Right atrium auricular region (tissue), 2 donors: ENCODE data around the gene SPRR2D. TPM values are rescaled to one million over a fixed set of nuclear protein-coding genes. Genes with fewer than 3 reads are reported as not detected.
"Not testable (repeated sequence)": the region's sequence is repeated elsewhere in the genome, so short reads cannot be mapped to it uniquely, and the experiment has no call there.

Experiments used
- DNase-seq: peaks from one replicate; pipeline ENCODE4 v3.0.0-alpha.2; 2019; ENCODE audit warnings: low spot score
- H3K27ac ChIP-seq, 2 donors: fragments of 200-600 bp; sonication (generic); 1 replicate in 1 of 2; 2 replicates in 1 of 2; pipeline ENCODE4 v1.5.1; 2016 to 2019
- H3K27me3 ChIP-seq, 2 donors: fragments of 200-600 bp; sonication (generic); one replicate each; pipeline versions ENCODE4 v1.5.1 to v1.6.0; 2017 to 2019
- H3K36me3 ChIP-seq: fragments of 200-600 bp; sonication (generic); one replicate; pipeline ENCODE4 v1.5.1; 2016
- H3K4me1 ChIP-seq, 2 donors: fragments of 200-600 bp; sonication (generic); one replicate each; pipeline versions ENCODE4 v1.5.1 to v1.6.0; 2017 to 2019
- H3K4me3 ChIP-seq, 2 donors: fragments of 200-600 bp; sonication (generic); 1 replicate in 1 of 2; 2 replicates in 1 of 2; pipeline ENCODE4 v1.5.1; 2017 to 2019; ENCODE audit warnings: mild to moderate bottlenecking in 1 of 2, moderate library complexity in 1 of 2
- H3K9me3 ChIP-seq, 2 donors: fragments of 200-600 bp; sonication (generic); one replicate each; pipeline ENCODE4 v1.5.1; 2019
- CTCF ChIP-seq, 2 donors: fragments of 200-600 bp; sonication (generic); IDR thresholded peaks; one replicate each; pipeline ENCODE4 v1.5.1; 2019; ENCODE audit warnings: antibody characterized with exemption in 2 of 2
- total RNA-seq, 2 donors: library from RNA; depleted of rRNA; stranded (reverse); fragments of >200 nt; gene quantifications; one replicate each; pipeline ENCODE4 v1.1.0, GENCODE V29; 2016

SPRR2D gene
- total RNA-seq, 2 donors from 2014 or later: not detected

GRCh38 chr1:153070243-153070642 lies 29.3 kb upstream of the SPRR2D start:
- no peaks in the 10 kb centered on the region for H3K4me1 ChIP-seq

DNA sequence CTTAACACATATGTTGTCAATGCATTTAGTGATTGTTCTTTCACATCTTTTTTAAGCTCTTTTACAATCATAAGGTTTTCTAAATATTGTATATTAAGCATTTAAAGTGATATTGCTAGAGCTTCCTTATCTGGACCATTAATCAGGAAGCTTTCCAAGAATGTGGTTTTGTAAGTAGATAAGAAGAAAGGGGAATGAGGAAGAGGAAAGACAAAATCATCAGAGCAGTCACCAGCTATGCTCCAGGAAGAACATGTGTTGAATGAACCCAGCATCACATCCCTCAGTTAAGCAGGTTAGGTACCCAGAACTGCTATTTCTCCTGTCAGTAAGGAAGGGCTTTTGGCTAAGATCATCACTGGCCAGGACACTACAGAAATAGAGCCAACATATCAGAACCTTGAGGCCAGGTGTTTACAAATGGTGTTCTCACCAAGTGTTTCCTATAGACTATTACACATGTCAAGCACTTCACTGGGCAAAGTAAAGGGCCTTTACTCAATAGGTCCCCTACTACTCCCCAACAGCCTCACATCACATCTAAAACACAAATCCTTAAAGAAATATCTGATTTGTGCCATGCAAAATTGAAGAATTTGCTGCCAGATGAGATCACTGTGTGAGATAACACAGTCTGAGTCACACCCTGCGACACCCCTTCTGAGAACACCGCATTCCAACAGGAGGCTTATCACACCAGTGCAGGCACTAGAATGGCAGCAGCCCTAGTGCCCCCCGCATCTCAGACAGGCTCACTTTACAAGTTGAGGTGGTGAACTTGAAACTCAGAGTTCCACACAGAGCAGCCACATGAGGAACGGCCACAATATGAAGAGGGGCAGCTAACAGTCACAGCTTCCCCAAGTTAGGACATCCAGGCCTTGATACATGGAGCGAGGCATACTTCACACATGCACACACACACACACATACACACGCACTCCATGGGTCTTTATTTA lies 18.2 kb upstream of the SPRR2D start:
- TF ChIP-seq CTCF (IDR thresholded peaks at IDR 0.05): no peak
- H3K27ac ChIP-seq: no peak overlapping the region
- DNase-seq: no peak
- H3K36me3 ChIP-seq: no peaks in the 10 kb centered on the region
- no peak overlapping the region for H3K4me3 ChIP-seq
- H3K27me3 ChIP-seq: no peaks in the 10 kb centered on the region
- H3K4me1 ChIP-seq: no peaks in the 10 kb centered on the region
- no peaks in the 10 kb centered on the region for H3K9me3 ChIP-seq

More at GRCh38 chr1:153070243-153070642, 29.3 kb upstream of the SPRR2D start:
- no peak for DNase-seq
- no peaks in the 10 kb centered on the region for H3K36me3 ChIP-seq
- H3K4me3 ChIP-seq: no peak overlapping the region
- no peaks in the 10 kb centered on the region for H3K27me3 ChIP-seq
- no peak for TF ChIP-seq CTCF (IDR thresholded peaks at IDR 0.05)
- H3K27ac ChIP-seq: no peak overlapping the region
- no peaks in the 10 kb centered on the region for H3K9me3 ChIP-seq

GRCh38 chr1:153058154-153058553 lies 17.2 kb upstream of the SPRR2D start:
- Histone ChIP-seq H3K4me1 (no peaks in the 10 kb centered on the region), H3K27ac (no peak overlapping the region), H3K27me3 (no peaks in the 10 kb centered on the region), H3K36me3 (no peaks in the 10 kb centered on the region), H3K9me3 (no peaks in the 10 kb centered on the region), H3K4me3 (no peak overlapping the region)
- TF ChIP-seq CTCF (IDR thresholded peaks at IDR 0.05): no peak
- no peak for DNase-seq

- Histone ChIP-seq H3K27ac (no peak within 1 kb of the TSS), H3K4me3 (no peak within 1 kb of the TSS), H3K36me3 (no peaks in the 10 kb centered on the region), H3K9me3 (no peaks in the 10 kb centered on the region), H3K27me3 (no peaks in the 10 kb centered on the region), H3K4me1 (no peaks in the 10 kb centered on the region)
- TF ChIP-seq CTCF (IDR thresholded peaks at IDR 0.05): no peak
- no peak for DNase-seq
Measured at GRCh38 chr1:153057375-153057774, 16.5 kb upstream of the SPRR2D start, which contains the start of gene SPRR2A. SPRR2A (minus strand) TSS chr1:153057512; CDS start chr1:153056735, 777 bp downstream.

DNA sequence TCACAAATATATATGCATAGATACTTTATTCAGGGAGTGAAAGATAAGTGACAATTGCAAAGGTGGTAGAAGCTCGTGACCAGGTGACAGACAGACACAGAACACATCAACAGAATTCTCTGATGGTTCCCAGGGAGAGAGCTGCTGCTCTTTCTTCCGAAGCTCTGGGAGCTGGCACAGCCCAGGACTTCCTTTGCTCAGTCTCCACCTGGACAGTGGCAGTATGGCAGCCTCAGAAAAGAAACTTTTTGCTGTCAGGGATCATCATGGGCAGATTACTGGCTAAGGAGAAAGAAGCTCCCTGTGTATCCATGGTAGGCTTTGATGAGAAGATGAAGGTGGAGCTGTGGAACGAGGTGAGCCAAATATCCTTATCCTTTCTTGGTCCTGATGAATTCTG lies 15.2 kb upstream of the SPRR2D start:
- H3K36me3 ChIP-seq, H3K4me1 ChIP-seq, H3K27me3 ChIP-seq, DNase-seq, H3K4me3 ChIP-seq, H3K9me3 ChIP-seq, H3K27ac ChIP-seq: not testable (repeated sequence)

DNA sequence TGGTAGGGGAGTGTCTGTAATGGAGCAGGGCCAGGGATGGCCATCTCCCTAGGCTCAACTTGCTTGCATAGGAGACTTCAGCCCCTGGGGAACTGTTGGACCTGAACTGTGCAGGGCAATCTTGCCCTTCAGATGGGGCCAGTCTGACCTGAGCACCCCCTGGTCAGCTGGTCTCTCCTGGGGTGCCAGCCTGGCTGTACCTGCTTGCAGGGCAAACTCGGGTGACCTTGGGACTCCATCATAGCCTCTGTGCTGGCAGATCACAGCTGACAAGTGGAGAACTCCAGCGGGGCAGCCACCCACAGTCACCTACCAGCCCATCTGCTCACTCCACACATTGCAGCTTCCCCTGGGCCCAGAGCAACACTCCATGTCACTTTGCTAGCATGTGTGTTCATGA lies 8.3 kb upstream of the SPRR2D start:
- Histone ChIP-seq H3K9me3 (no peaks in the 10 kb centered on the region), H3K4me3 (no peak overlapping the region), H3K27me3 (no peaks in the 10 kb centered on the region), H3K27ac (no peak overlapping the region), H3K36me3 (no peaks in the 10 kb centered on the region), H3K4me1 (no peaks in the 10 kb centered on the region)
- DNase-seq: no peak
- no peak for TF ChIP-seq CTCF (IDR thresholded peaks at IDR 0.05)
